Vagina (tissue), 2 donors: ENCODE measurements around the gene KIF3C. TPM values are rescaled to one million over a fixed set of nuclear protein-coding genes. Genes with fewer than 3 reads are reported as not detected.

ENCODE experiments used
- DNase-seq, 2 donors: peaks; one replicate each; pipeline ENCODE4 v3.0.0-alpha.2; 2017; ENCODE audit errors: extremely low spot score in 2 of 2
- H3K27ac ChIP-seq: fragments of 200-600 bp; sonication (generic); one replicate; pipeline ENCODE4 v1.5.1; 2019
- H3K27me3 ChIP-seq: fragments of 200-600 bp; sonication (generic); one replicate; pipeline ENCODE4 v1.5.1; 2019
- H3K36me3 ChIP-seq, 2 donors: fragments of 200-600 bp; sonication (generic); one replicate each; pipeline ENCODE4 v1.5.1; 2017 to 2019
- H3K4me1 ChIP-seq: fragments of 200-600 bp; sonication (generic); one replicate; pipeline ENCODE4 v1.5.1; 2019
- H3K4me3 ChIP-seq, 2 donors: fragments of 200-600 bp; sonication (generic); 1 replicate in 1 of 2; 2 replicates in 1 of 2; pipeline ENCODE4 v1.5.1; 2016 to 2019
- H3K9me3 ChIP-seq: fragments of 200-600 bp; sonication (generic); one replicate; pipeline ENCODE4 v1.5.1; 2019
- POLR2A ChIP-seq, 2 donors: fragments of 450-650 bp; IDR thresholded peaks; one replicate each; pipeline ENCODE4 v1.6.1; 2017; ENCODE audit warnings: antibody characterized with exemption in 2 of 2, mild to moderate bottlenecking in 2 of 2, moderate library complexity in 2 of 2
- POLR2AphosphoS5 ChIP-seq, 2 donors: sonication (generic); formaldehyde crosslinking; IDR thresholded peaks; one replicate each; pipeline ENCODE4 v1.9.0; 2017; ENCODE audit warnings: antibody characterized with exemption in 2 of 2, mild to moderate bottlenecking in 2 of 2, low read depth in 1 of 2; ENCODE audit not compliant: insufficient read depth in 1 of 2
- intact Hi-C: fragments of 100-400 bp; cut with DNase I; formaldehyde crosslinking; loops from one replicate; pipeline ENCODE4 v1.15.1; 2023
- total RNA-seq: library from RNA; depleted of rRNA; stranded (reverse); fragments of >200 nt; gene quantifications from one replicate; pipeline ENCODE4 v1.2.3, GENCODE V29; 2016
- TF ChIP-seq, protein P1 (sequence below), 3 experiments: fragments of 450-650 bp in 2 of 3; fragments of 200-600 bp in 1 of 3; sonication (generic) in 1 of 3; IDR thresholded peaks; one replicate each; pipeline ENCODE4 v1.5.1; 2017 to 2019; ENCODE audit warnings: antibody characterized with exemption in 3 of 3, mild to moderate bottlenecking in 2 of 3, moderate library complexity in 2 of 3

KIF3C gene
- total RNA-seq, 1 donor from 2014 or later, result 9.3 TPM

- Histone ChIP-seq H3K4me3 (no peak overlapping the region), H3K4me1 (no peaks in the 10 kb centered on the region), H3K27ac (no peak overlapping the region), H3K27me3 (no peaks in the 10 kb centered on the region), H3K9me3 (no peaks in the 10 kb centered on the region), H3K36me3 (no peaks in the 10 kb centered on the region)
- no peak for DNase-seq
- TF ChIP-seq, protein P1, sequence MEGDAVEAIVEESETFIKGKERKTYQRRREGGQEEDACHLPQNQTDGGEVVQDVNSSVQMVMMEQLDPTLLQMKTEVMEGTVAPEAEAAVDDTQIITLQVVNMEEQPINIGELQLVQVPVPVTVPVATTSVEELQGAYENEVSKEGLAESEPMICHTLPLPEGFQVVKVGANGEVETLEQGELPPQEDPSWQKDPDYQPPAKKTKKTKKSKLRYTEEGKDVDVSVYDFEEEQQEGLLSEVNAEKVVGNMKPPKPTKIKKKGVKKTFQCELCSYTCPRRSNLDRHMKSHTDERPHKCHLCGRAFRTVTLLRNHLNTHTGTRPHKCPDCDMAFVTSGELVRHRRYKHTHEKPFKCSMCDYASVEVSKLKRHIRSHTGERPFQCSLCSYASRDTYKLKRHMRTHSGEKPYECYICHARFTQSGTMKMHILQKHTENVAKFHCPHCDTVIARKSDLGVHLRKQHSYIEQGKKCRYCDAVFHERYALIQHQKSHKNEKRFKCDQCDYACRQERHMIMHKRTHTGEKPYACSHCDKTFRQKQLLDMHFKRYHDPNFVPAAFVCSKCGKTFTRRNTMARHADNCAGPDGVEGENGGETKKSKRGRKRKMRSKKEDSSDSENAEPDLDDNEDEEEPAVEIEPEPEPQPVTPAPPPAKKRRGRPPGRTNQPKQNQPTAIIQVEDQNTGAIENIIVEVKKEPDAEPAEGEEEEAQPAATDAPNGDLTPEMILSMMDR (IDR thresholded peaks at IDR 0.05), result no peak
- TF ChIP-seq POLR2A (IDR thresholded peaks at IDR 0.05) (no peak), POLR2AphosphoS5 (IDR thresholded peaks at IDR 0.05; ENCODE audit: insufficient read depth in 1 of 2, low read depth in 1 of 2) (no peak)
- intact Hi-C loops, result no loop called here
These were observed 90.6 kb downstream of the KIF3C start for GRCh38 chr2:25891672-25892071.

DNA sequence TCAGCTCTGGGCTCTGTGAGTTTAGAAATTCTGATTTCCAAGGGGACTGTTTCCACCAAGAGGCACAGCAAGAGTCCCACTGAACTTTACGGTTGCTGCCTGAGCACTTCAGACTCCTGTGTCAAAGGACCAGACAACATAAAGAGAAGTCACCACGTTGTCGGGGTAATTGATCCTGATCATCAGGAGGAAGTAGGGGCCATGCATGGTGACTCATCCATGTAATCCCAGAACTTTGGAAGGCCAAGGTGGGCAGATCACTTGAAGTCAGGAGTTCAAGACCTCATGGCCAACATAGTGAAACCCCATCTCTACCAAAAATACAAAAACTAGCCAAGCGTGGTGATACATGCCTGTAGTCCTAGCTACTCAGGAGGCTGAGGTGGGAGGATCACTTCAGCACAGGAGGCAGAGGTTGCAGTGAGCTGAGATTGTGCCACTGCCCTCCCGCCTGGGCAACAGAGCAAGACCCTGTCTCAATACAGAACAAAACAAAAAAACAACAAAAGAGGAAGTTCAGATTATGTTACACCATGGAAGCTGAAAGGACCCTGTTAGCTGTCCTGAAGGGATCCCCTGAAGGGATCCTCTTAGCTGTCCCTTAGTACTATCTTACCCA is 94.6 kb downstream of the KIF3C start:
- H3K27me3 ChIP-seq, result no peaks in the 10 kb centered on the region
- no peak for DNase-seq
- no peaks in the 10 kb centered on the region for H3K36me3 ChIP-seq
- TF ChIP-seq, protein P1 (IDR thresholded peaks at IDR 0.05), result no peak
- TF ChIP-seq POLR2A (IDR thresholded peaks at IDR 0.05), result no peak
- TF ChIP-seq POLR2AphosphoS5 (IDR thresholded peaks at IDR 0.05; ENCODE audit: insufficient read depth in 1 of 2, low read depth in 1 of 2), result no peak
- no peaks in the 10 kb centered on the region for H3K9me3 ChIP-seq
- no peaks in the 10 kb centered on the region for H3K4me1 ChIP-seq
- H3K27ac ChIP-seq, result no peak overlapping the region
- intact Hi-C loops, result no loop called here
- no peak overlapping the region for H3K4me3 ChIP-seq

DNA sequence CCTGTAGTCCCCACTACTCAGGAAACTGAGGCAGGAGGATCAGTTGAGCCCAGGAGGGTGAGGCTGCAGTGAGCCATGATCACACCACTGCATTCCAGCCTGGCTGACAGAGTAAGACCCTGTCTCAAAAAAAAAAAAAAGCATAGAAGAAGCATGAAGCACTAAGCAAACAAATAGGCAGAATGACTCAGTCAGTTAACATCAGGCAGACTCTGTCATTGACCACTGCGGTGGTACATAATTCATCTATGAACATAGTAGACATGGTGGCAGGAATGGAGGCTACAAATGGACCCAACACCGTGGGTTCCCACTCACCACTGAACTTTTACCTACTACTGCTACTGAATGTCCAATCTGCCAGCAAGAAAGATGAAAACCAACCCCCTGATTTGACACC is 96.4 kb downstream of the KIF3C start:
- Histone ChIP-seq H3K36me3 (no peaks in the 10 kb centered on the region), H3K9me3 (no peaks in the 10 kb centered on the region), H3K4me3 (no peak overlapping the region), H3K4me1 (no peaks in the 10 kb centered on the region), H3K27me3 (no peaks in the 10 kb centered on the region), H3K27ac (no peak overlapping the region)
- no peak for DNase-seq
- TF ChIP-seq, protein P1 (IDR thresholded peaks at IDR 0.05), result no peak
- TF ChIP-seq POLR2A (IDR thresholded peaks at IDR 0.05), result no peak
- intact Hi-C loops, result no loop called here

GRCh38 chr2:25881764-25882163 is 100.5 kb downstream of the KIF3C start:
- H3K27me3 ChIP-seq, result no peaks in the 10 kb centered on the region
- H3K4me3 ChIP-seq, result no peak overlapping the region
- no peak overlapping the region for H3K27ac ChIP-seq
- no peak for TF ChIP-seq POLR2AphosphoS5 (IDR thresholded peaks at IDR 0.05; ENCODE audit: insufficient read depth in 1 of 2, low read depth in 1 of 2)
- TF ChIP-seq POLR2A (IDR thresholded peaks at IDR 0.05), result no peak
- TF ChIP-seq, protein P1 (IDR thresholded peaks at IDR 0.05), result no peak
- H3K4me1 ChIP-seq, result peaks cover 5% of the 10 kb centered on the region
- H3K36me3 ChIP-seq, result no peaks in the 10 kb centered on the region
- intact Hi-C loops, result no loop called here
- no peak for DNase-seq
- no peaks in the 10 kb centered on the region for H3K9me3 ChIP-seq

DNA sequence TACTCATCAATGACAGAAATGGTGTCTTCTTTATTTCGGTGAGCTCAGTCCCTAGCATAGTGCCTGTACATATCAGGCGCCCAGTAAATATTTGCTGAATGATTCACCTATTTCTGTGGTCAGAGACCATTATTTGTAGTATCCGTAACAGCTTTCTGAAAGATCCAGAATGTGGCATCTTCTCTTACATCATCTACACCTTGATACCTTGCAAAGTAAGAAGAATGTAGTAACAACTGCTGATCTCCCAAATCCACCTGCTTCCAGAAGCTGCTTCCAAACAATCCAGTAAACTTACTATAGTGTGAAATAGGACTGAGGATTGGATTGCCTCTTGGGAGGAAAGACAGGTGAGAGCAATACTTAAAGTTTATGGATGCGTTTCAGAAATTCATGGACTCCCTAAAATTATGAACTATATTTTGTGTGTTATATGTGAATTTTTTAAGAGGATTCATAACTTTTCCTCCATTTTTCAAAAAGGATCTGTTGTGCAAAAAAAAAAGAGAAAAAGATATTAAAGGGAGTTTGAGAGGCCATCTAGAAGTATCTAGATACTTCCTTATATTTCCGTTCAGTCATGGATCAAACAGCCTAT is 103.1 kb downstream of the KIF3C start:
- no peak for TF ChIP-seq POLR2AphosphoS5 (IDR thresholded peaks at IDR 0.05; ENCODE audit: insufficient read depth in 1 of 2, low read depth in 1 of 2)
- no peaks in the 10 kb centered on the region for H3K36me3 ChIP-seq

More for the DNA sequence above, 103.1 kb downstream of the KIF3C start:
- Histone ChIP-seq H3K27ac (no peak overlapping the region), H3K27me3 (no peaks in the 10 kb centered on the region), H3K4me3 (peak overlapping the region; percentile 58 to 90), H3K9me3 (no peaks in the 10 kb centered on the region), H3K4me1 (peaks cover 12% of the 10 kb centered on the region)
- intact Hi-C loops, result no loop called here
- no peak for DNase-seq
